Endodermal cell (in vitro differentiated cells): ENCODE results near the gene ARVCF. TPM values are rescaled to one million over a fixed set of nuclear protein-coding genes. Genes with fewer than 3 reads are reported as not detected.
A peak's percentile ranks its signal among the peaks of the same experiment; 100 is the strongest.

ENCODE experiments used
- DNase-seq: peaks from one replicate; pipeline ENCODE4 v3.0.0-alpha.2; 2017
- H3K27ac ChIP-seq: 2 replicates; pipeline ENCODE4 v1.5.1; 2013; ENCODE audit warnings: mild to moderate bottlenecking, low read depth, low read length, moderate library complexity
- H3K27me3 ChIP-seq: 2 replicates; pipeline ENCODE4 v1.6.1; 2013; ENCODE audit warnings: mild to moderate bottlenecking, low read length, moderate library complexity; ENCODE audit not compliant: insufficient read depth, control insufficient read depth, poor library complexity, severe bottlenecking
- H3K36me3 ChIP-seq: 2 replicates; pipeline ENCODE4 v1.7.0; 2013; ENCODE audit warnings: mild to moderate bottlenecking, low read length, moderate library complexity; ENCODE audit not compliant: control insufficient read depth, insufficient read depth
- H3K4me1 ChIP-seq: one replicate; pipeline ENCODE4 v1.7.0; 2013; ENCODE audit warnings: low read length; ENCODE audit not compliant: control insufficient read depth, insufficient read depth
- H3K4me3 ChIP-seq: 2 replicates; pipeline ENCODE4 v1.5.1; 2013; ENCODE audit warnings: mild to moderate bottlenecking, low read length, moderate library complexity
- H3K9ac ChIP-seq: 2 replicates; pipeline ENCODE4 v1.6.1; 2013; ENCODE audit warnings: mild to moderate bottlenecking, low read length, moderate library complexity; ENCODE audit not compliant: poor library complexity, severe bottlenecking; ENCODE audit errors: extremely low read depth
- H3K9me3 ChIP-seq: 2 replicates; pipeline ENCODE4 v1.6.1; 2013; ENCODE audit warnings: mild to moderate bottlenecking, low read length, moderate library complexity; ENCODE audit not compliant: control insufficient read depth
- H3K27ac Mint-ChIP-seq: 2 replicates; pipeline ENCODE4 v1.8.0; 2020; ENCODE audit warnings: mixed read lengths
- H3K27me3 Mint-ChIP-seq: 2 replicates; pipeline ENCODE4 v1.8.0; 2021; ENCODE audit warnings: mild to moderate bottlenecking, mixed read lengths; ENCODE audit not compliant: insufficient read depth
- H3K36me3 Mint-ChIP-seq: 2 replicates; pipeline ENCODE4 v1.8.0; 2020; ENCODE audit warnings: low read depth, mixed read lengths
- H3K4me1 Mint-ChIP-seq: 2 replicates; pipeline ENCODE4 v1.8.0; 2020; ENCODE audit warnings: mixed read lengths
- H3K4me3 Mint-ChIP-seq: 2 replicates; pipeline ENCODE4 v1.8.0; 2020; ENCODE audit warnings: mild to moderate bottlenecking, moderate library complexity, mixed read lengths
- H3K9me3 Mint-ChIP-seq: 2 replicates; pipeline ENCODE4 v1.8.0; 2020; ENCODE audit warnings: mild to moderate bottlenecking, mixed read lengths
- WGBS, 2 experiments: methylation state at CpG; one replicate each; pipeline versions ENCODE4 v1.1.5 to v1.1.7; 2013; ENCODE audit warnings: missing lambda C conversion rate in 2 of 2, mixed read lengths in 1 of 2; ENCODE audit not compliant: insufficient coverage in 1 of 2, insufficient read length in 1 of 2; 5-methylcytosine and 5-hydroxymethylcytosine counted together
- total RNA-seq, 2 donors: library from RNA; stranded (reverse); fragmentation: NEBNext Ultra II Directional in 1 of 2; extraction: Animal tissue kit (Norgen Biotek cat#: 25700) in 1 of 2; gene quantifications; 2 replicates in 1 of 2; 3 replicates in 1 of 2; pipeline ENCODE4 v1.2.1, GENCODE V29; 2021
- TF ChIP-seq, protein P1 (sequence below): fragments of 200-600 bp; sonication (generic); conservative IDR thresholded peaks from 2 replicates; pipeline ENCODE4 v1.5.0; 2021; ENCODE audit warnings: antibody characterized with exemption, mild to moderate bottlenecking

Gene ARVCF
- total RNA-seq, 2 donors from 2014 or later = 48.3 to 61.3 TPM

DNA sequence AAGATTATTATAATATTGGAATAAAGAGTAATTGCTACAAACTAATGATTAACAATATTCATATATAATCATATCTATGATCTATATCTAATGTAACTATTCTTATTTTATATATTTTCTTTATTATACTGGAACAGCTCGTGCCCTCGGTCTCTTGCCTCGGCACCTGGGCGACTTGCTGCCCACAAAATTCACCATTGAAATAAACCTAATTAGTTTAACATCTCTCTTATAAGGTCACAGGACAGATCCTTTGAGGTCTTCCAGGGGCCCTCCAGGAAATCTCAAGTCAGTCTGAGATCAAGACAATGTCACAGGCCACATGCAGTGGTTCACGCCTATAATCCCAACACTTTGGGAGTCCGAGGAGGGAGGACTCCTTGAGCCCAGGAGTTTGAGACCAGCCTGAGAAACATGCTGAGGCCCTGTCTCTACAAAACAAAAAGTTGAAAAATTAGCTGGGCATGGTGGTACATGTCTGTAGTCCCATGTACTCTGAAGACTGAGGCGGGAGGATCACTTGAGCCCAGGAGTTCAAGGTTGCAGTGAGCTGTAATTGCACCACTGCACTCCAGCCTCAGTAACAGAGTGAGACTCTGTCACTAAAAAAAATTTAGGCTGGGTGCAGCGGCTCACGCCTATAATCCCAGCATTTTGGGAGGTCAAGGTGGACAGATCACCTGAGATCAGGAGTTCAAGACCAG lies 68.4 kb downstream of the ARVCF start:
- TF ChIP-seq, protein P1, sequence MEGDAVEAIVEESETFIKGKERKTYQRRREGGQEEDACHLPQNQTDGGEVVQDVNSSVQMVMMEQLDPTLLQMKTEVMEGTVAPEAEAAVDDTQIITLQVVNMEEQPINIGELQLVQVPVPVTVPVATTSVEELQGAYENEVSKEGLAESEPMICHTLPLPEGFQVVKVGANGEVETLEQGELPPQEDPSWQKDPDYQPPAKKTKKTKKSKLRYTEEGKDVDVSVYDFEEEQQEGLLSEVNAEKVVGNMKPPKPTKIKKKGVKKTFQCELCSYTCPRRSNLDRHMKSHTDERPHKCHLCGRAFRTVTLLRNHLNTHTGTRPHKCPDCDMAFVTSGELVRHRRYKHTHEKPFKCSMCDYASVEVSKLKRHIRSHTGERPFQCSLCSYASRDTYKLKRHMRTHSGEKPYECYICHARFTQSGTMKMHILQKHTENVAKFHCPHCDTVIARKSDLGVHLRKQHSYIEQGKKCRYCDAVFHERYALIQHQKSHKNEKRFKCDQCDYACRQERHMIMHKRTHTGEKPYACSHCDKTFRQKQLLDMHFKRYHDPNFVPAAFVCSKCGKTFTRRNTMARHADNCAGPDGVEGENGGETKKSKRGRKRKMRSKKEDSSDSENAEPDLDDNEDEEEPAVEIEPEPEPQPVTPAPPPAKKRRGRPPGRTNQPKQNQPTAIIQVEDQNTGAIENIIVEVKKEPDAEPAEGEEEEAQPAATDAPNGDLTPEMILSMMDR = no peak
- no peaks in the 10 kb centered on the region for H3K9me3 ChIP-seq
- no peak overlapping the region for H3K4me3 ChIP-seq
- Mint-ChIP-seq H3K9me3 (no peaks in the 10 kb centered on the region), H3K27ac (no peak overlapping the region), H3K4me3 (no peak overlapping the region), H3K36me3 (peaks cover 2% of the 10 kb centered on the region), H3K27me3 (no peaks in the 10 kb centered on the region), H3K4me1 (peaks cover 4% of the 10 kb centered on the region)
- H3K27me3 ChIP-seq = no peaks in the 10 kb centered on the region
- H3K9ac ChIP-seq = no peak overlapping the region
- peaks cover under 1% of the 10 kb centered on the region for H3K4me1 ChIP-seq
- no peaks in the 10 kb centered on the region for H3K36me3 ChIP-seq
- DNase-seq = peak; percentile 38
- no peak overlapping the region for H3K27ac ChIP-seq
- WGBS, 2 experiments = 86 to 88% methylated on average over 5 to 9 of the region's 9 CpGs

DNA sequence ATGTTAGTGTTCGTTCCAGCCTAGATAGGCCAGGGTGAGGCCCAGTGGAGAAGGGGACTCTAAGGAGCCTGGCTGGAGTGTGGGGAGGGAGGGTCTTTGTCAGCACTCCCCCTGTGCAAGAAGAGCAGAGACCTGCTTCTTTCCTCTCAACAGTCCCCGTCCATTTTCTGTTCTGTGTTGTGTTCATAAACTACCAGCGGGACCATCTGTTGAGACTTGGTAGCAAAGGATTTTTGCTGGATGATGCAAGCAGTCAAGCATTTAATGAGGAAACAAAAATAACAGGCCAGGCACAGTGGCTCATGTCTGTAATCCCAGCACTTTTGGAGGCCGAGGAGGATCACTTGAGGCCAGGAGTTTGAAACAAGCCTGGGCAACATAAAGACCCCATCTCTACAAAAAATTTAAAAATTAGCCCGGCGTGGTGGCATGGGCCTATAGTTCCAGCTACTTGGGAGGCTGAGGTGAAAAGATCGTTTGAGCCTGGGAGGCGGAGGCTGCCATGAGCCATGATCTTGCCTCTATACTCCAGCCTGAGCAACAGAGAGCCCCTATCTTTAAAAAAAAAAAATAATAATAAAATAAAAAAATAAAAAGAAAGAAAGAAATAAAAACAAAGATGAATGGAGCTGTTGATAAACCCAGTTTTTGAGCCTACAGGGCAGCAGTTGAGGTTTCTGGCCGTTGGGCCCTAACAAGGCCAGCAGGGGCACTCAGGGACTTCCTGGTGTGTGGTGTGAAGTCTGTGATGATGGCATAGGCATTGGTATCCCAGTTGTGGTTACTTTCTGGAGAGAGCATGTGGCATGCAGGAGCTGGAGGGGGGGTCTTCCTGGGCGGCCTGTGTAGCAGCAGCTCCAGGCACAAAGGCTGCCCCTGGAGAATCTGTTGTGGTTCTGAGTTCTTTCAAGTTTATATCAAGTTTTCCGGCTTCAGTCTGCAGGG lies 73.3 kb downstream of the ARVCF start:
- 72 to 73% methylated on average over 6 to 11 of the region's 11 CpGs for WGBS, 2 experiments
- TF ChIP-seq, protein P1 = peak; percentile 43

DNA sequence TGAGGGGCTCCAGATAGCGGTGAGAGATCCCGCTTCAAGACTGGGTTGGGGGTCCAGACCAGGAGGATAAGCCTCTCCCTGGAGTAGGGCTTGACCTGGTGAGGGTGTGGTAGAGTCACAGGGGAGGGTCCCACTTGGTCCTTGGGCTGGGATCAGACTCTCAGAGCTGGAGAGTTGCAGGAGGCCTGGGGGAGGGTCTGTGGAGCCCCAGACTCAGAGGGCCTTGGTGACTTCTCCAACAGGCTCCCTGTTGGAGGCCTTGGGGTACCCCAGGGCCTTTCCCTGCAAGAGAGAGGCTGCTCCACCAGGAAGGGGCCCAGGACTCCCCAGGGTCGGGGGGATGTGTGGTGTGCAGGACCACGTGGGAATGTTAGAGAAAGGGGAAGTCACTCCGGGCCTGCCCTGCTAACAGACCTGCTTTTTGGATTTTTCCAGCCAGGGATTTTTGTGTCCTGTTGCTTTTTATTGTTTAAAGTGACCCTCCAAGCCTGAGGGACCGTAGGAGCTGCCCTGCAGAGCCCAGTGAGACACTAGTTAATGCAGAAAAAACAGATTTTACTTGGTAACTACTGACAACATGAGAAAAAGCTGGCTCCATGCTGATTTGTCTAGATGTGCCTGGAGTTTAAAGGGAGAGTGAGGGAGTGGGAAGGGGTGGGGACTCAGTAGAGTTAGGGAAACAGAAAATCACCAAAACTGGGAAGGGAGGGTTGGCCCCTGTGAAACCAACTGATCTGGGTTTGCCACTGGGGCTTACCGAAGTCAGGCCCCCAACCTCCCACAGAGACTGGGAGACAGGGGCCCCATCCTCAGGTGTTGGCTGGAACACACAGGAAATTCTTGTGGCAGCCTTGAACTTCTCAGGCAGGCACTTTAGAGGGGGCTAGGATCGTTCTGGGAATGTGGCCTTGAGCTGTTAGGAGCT lies 74.2 kb downstream of the ARVCF start:
- TF ChIP-seq, protein P1 = no peak
- Histone ChIP-seq H3K9ac (peak overlapping the region; percentile 64), H3K4me1 (peaks cover 6% of the 10 kb centered on the region), H3K4me3 (peak overlapping the region; percentile 85), H3K9me3 (peaks cover 15% of the 10 kb centered on the region), H3K36me3 (no peaks in the 10 kb centered on the region), H3K27ac (peak overlapping the region; percentile 86), H3K27me3 (no peaks in the 10 kb centered on the region)
- Mint-ChIP-seq H3K4me1 (peaks cover 17% of the 10 kb centered on the region), H3K27me3 (no peaks in the 10 kb centered on the region), H3K36me3 (peaks cover 2% of the 10 kb centered on the region), H3K9me3 (peaks cover 18% of the 10 kb centered on the region), H3K4me3 (peak overlapping the region; percentile 77), H3K27ac (peak overlapping the region; percentile 93)
- 33 to 47% methylated on average over 5 to 8 of the region's 8 CpGs for WGBS, 2 experiments
- no peak for DNase-seq

More for the DNA sequence above, 73.3 kb downstream of the ARVCF start:
- no peaks in the 10 kb centered on the region for H3K27me3 Mint-ChIP-seq
- Histone ChIP-seq H3K27ac (peak overlapping the region; percentile 86), H3K9ac (peak overlapping the region; percentile 64), H3K36me3 (no peaks in the 10 kb centered on the region), H3K4me3 (peak overlapping the region; percentile 85), H3K9me3 (peaks cover 6% of the 10 kb centered on the region), H3K27me3 (no peaks in the 10 kb centered on the region), H3K4me1 (peaks cover 6% of the 10 kb centered on the region)
- peak overlapping the region; percentile 77 for H3K4me3 Mint-ChIP-seq
- peak overlapping the region; percentile 93 for H3K27ac Mint-ChIP-seq
- H3K4me1 Mint-ChIP-seq = peaks cover 17% of the 10 kb centered on the region
- peaks cover 8% of the 10 kb centered on the region for H3K9me3 Mint-ChIP-seq
- H3K36me3 Mint-ChIP-seq = peaks cover 2% of the 10 kb centered on the region
- no peak for DNase-seq
